HG02642 (cell line): ENCODE results near the gene ABCG4.
A peak's percentile ranks its signal among the peaks of the same experiment; 100 is the strongest.
"Not testable (repeated sequence)": the region's sequence is repeated elsewhere in the genome, so short reads cannot be mapped to it uniquely, and the experiment has no call there.

Experiments used
- ATAC-seq: cut with Tn5 transposase; IDR thresholded peaks from one replicate; pipeline ENCODE4 v1.9.1; 2021; ENCODE audit warnings: mild to moderate bottlenecking; ENCODE audit not compliant: unreplicated experiment, poor library complexity

The ABCG4 gene

GRCh38 chr11:119149018-119149785 is at the start of gene ABCG4:
Gene ABCG4 (plus strand): TSS chr11:119149052. CDS start chr11:119149966, 914 bp downstream.
- ATAC-seq = no peak

GRCh38 chr11:119099711-119100110 is 49.1 kb upstream of the ABCG4 start:
- ATAC-seq = no peak

- ATAC-seq = no peak
These were observed 48.4 kb upstream of the ABCG4 start for GRCh38 chr11:119100246-119100970.

GRCh38 chr11:119100994-119101758 is 47.7 kb upstream of the ABCG4 start:
- ATAC-seq = peak; percentile 16

- peak; percentile 81 for ATAC-seq
These were observed 47.0 kb upstream of the ABCG4 start, which contains the start of gene DPAGT1 for GRCh38 chr11:119101759-119102423. Gene DPAGT1 (minus strand): TSS chr11:119101853. CDS start chr11:119101655, 198 bp downstream.

- not testable (repeated sequence) for ATAC-seq
These were observed 45.6 kb upstream of the ABCG4 start for GRCh38 chr11:119103161-119103664.

GRCh38 chr11:119103793-119104192 is 45.1 kb upstream of the ABCG4 start:
- no peak for ATAC-seq

- ATAC-seq = peak; percentile 77
These were observed 42.0 kb upstream of the ABCG4 start, which contains the start of gene C2CD2L for GRCh38 chr11:119106564-119107537. Gene C2CD2L (plus strand): TSS chr11:119107344. CDS start chr11:119107742, 398 bp downstream.

GRCh38 chr11:119107538-119108145 is 41.2 kb upstream of the ABCG4 start:
- peak; percentile 32 for ATAC-seq

- no peak for ATAC-seq
These were observed 40.6 kb upstream of the ABCG4 start for GRCh38 chr11:119108146-119108856.

- ATAC-seq = no peak
These were observed 40.0 kb upstream of the ABCG4 start for GRCh38 chr11:119108857-119109221.

- no peak for ATAC-seq
These were observed 39.0 kb upstream of the ABCG4 start for GRCh38 chr11:119109843-119110242.

GRCh38 chr11:119110439-119110838 is 38.4 kb upstream of the ABCG4 start:
- no peak for ATAC-seq

GRCh38 chr11:119111361-119111925 is 37.4 kb upstream of the ABCG4 start:
- no peak for ATAC-seq

- ATAC-seq = no peak
These were observed 36.4 kb upstream of the ABCG4 start for GRCh38 chr11:119112314-119113020.

- no peak for ATAC-seq
These were observed 35.1 kb upstream of the ABCG4 start for GRCh38 chr11:119113716-119114115.

- ATAC-seq = no peak
These were observed 34.5 kb upstream of the ABCG4 start for GRCh38 chr11:119114351-119114750.
